Liver (tissue), 3 donors: ENCODE measurements around the gene ABHD12B.

ENCODE experiments used
- ATF3 ChIP-seq: IDR thresholded peaks from 2 replicates; pipeline ENCODE4 v1.6.1; 2016; ENCODE audit warnings: antibody characterized with exemption
- CTCF ChIP-seq: fragments of 150-350 bp; IDR thresholded peaks from 2 replicates; pipeline ENCODE4 v1.5.1; 2017; ENCODE audit warnings: improper control_type of control experiment, low read depth, low read length; ENCODE audit not compliant: missing input control
- JUND ChIP-seq, 2 donors: IDR thresholded peaks; 2 replicates each; pipeline ENCODE4 v1.6.1; 2016; ENCODE audit warnings: antibody characterized with exemption in 2 of 2
- MAX ChIP-seq: IDR thresholded peaks from 2 replicates; pipeline ENCODE4 v1.6.1; 2016; ENCODE audit warnings: antibody characterized with exemption
- RAD21 ChIP-seq, 2 donors: IDR thresholded peaks; 2 replicates each; pipeline ENCODE4 v1.6.1; 2016; ENCODE audit warnings: antibody characterized with exemption in 2 of 2, mild to moderate bottlenecking in 2 of 2
- REST ChIP-seq: IDR thresholded peaks from 2 replicates; pipeline ENCODE4 v1.6.1; 2016; ENCODE audit warnings: antibody characterized with exemption, mild to moderate bottlenecking
- TAF1 ChIP-seq: conservative IDR thresholded peaks from 2 replicates; pipeline ENCODE4 v1.6.1; 2016; ENCODE audit warnings: antibody characterized with exemption, mild to moderate bottlenecking
- ZBTB33 ChIP-seq: IDR thresholded peaks from 2 replicates; pipeline ENCODE4 v1.6.1; 2016; ENCODE audit warnings: antibody characterized with exemption
- donor health status: healthy.
- donor health status: healthy.

GRCh38 chr14:50864946-50865345 is 6.9 kb upstream of the ABHD12B start:
- TF ChIP-seq CTCF (no peak), RAD21 (IDR thresholded peaks at IDR 0.05) (no peak), ZBTB33 (no peak), JUND (IDR thresholded peaks at IDR 0.05) (no peak), REST (no peak), ATF3 (no peak), MAX (no peak), TAF1 (no peak)
